NT2/D1 (cell line): ENCODE data around the gene PARVA.

Experiments
- DNase-seq: peaks from one replicate; pipeline ENCODE4 v3.0.0-alpha.2; 2011; ENCODE audit warnings: low read depth, low spot score
- H3K27me3 ChIP-seq: 2 replicates; pipeline ENCODE4 v1.6.0; 2011; ENCODE audit warnings: mild to moderate bottlenecking; ENCODE audit not compliant: insufficient read length, insufficient read depth
- H3K36me3 ChIP-seq: 2 replicates; pipeline ENCODE4 v1.6.1; 2011; ENCODE audit warnings: mild to moderate bottlenecking, low read length, mixed read lengths; ENCODE audit not compliant: insufficient read depth, insufficient read length
- H3K4me1 ChIP-seq: 2 replicates; pipeline ENCODE4 v1.5.1; 2011; ENCODE audit not compliant: insufficient read depth, insufficient read length
- H3K4me3 ChIP-seq: 2 replicates; pipeline ENCODE4 v1.5.1; 2011; ENCODE audit warnings: low read depth; ENCODE audit not compliant: insufficient read length
- H3K9ac ChIP-seq: 2 replicates; pipeline ENCODE4 v1.6.0; 2011; ENCODE audit warnings: low read depth; ENCODE audit not compliant: insufficient read length
- H3K9me3 ChIP-seq: 2 replicates; pipeline ENCODE4 v1.5.1; 2011; ENCODE audit warnings: mild to moderate bottlenecking, low read length; ENCODE audit not compliant: insufficient read depth
- SUZ12 ChIP-seq: IDR thresholded peaks from 2 replicates; pipeline ENCODE4 v1.6.1; 2011; ENCODE audit not compliant: insufficient read length, insufficient read depth; ENCODE audit errors: extremely low read depth
- YY1 ChIP-seq: IDR thresholded peaks from 2 replicates; pipeline ENCODE4 v1.6.1; 2011; ENCODE audit not compliant: insufficient read length, insufficient read depth
- ZNF274 ChIP-seq: IDR thresholded peaks from 2 replicates; pipeline ENCODE4 v1.6.1; 2011; ENCODE audit warnings: mild to moderate bottlenecking, low read depth, low read length

PARVA gene

DNA sequence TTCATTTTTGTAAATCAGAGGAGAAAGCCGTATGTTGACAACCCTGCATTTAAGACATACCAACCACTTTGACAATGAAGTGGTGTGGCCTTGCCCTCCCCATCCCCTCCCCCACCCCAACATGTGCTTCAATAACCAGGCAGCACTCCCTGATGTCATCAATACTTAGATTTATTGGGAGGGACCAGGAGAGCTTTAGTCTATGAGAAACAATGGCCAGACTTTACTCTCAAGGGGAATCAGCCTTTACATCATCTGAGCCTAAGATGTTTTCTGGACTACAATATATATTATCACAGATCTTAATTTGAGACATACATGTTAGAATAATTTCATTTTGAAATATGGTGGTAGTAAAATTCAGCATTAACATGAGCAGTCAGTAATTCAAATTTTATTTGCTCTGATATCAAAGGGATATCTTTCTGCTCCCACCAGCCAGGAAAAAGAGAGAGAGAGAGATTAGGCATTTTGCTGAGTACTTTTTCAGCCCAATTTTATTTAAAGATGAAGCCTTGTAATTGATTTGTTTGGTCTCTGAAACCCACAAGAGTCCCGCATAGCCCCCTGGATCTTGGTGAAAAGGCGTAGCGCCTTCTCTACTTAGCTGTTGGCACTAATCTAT, 38.1 kb downstream of the PARVA start:
- no peak overlapping the region for H3K4me3 ChIP-seq
- H3K36me3 ChIP-seq, result no peaks in the 10 kb centered on the region
- TF ChIP-seq SUZ12 (no peak), ZNF274 (no peak), YY1 (no peak)
- H3K27me3 ChIP-seq, result no peaks in the 10 kb centered on the region
- H3K9ac ChIP-seq, result no peak overlapping the region
- no peak for DNase-seq
- H3K4me1 ChIP-seq, result peaks cover 6% of the 10 kb centered on the region
- H3K9me3 ChIP-seq, result no peaks in the 10 kb centered on the region; the same call in 1 of the 2 replicates

DNA sequence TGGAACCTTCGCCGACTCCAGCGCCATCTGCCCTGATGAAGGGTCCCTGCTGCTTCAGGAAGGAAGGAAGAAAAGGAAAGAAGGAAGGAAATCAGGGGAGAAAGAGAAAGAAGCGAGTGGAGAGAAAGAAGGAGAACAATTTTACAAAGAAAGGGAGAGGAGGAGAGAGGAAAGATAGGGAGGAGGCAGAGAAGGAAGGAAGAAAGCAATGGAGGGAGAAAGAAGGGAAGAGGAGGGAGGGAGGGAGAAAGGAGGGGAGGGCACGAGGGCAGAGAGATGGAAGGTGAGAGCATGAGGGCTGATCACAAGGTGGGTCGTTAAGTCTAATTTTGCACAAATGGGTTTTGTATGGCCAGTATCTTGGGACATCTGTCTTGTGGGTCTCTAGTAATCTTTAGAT, 39.2 kb downstream of the PARVA start:
- H3K9me3 ChIP-seq, result no peaks in the 10 kb centered on the region; the same call in 1 of the 2 replicates
- H3K27me3 ChIP-seq, result no peaks in the 10 kb centered on the region
- H3K36me3 ChIP-seq, result no peaks in the 10 kb centered on the region
- H3K9ac ChIP-seq, result no peak overlapping the region
- peaks cover 4% of the 10 kb centered on the region for H3K4me1 ChIP-seq
- DNase-seq, result no peak
- TF ChIP-seq ZNF274, result no peak
- TF ChIP-seq SUZ12, result no peak
- no peak for TF ChIP-seq YY1
- no peak overlapping the region for H3K4me3 ChIP-seq

DNA sequence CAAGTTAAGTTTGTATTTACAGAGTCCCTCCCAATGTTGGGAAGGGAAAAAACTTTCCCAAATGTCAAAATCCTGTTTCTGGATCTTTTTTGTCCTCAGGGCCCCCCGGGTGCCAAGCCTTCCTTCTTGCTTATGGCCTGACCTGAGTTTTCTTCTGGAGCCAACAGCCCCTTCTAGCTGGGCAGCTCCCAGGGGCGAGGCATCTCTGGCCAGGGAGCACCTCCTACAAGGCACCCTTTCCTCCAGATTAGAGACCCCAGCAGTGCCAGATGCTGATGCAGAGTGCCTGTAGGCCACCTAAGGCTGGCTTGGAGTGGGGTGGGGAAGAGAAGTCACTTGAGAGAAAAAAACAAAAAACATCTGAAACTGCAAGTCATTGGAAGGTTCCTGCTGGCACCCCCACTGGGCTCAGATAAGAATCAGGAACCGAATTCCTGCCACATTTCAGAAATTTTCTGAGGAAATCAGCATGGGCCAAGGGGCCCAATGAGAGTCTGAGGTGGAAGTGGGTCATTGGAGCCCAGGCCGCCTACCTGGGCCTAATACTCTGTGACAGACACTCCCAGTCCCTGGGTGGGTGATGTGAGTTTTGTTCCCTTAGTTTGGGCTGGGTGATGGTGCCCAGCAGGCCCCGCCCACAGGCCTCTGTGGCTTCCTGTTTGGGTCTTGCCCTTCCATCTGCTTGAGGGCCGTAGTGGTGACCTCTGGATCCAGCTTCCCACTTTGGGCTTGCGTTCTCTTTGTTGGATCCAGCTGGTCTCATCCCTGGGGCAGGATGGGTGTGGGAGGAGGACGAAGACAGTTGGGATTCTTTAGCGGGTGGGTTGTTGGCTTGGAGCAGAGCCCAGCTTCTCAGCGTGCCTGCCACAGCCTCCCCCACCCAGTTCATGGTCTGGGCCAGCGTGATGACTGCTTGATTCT, 40.6 kb downstream of the PARVA start:
- Histone ChIP-seq H3K9ac (no peak overlapping the region), H3K36me3 (no peaks in the 10 kb centered on the region), H3K4me3 (no peak overlapping the region), H3K4me1 (peaks cover 4% of the 10 kb centered on the region), H3K9me3 (no peaks in the 10 kb centered on the region; the same call in 1 of the 2 replicates), H3K27me3 (no peaks in the 10 kb centered on the region)
- no peak for TF ChIP-seq YY1
- no peak for TF ChIP-seq ZNF274
- TF ChIP-seq SUZ12, result no peak
- no peak for DNase-seq

DNA sequence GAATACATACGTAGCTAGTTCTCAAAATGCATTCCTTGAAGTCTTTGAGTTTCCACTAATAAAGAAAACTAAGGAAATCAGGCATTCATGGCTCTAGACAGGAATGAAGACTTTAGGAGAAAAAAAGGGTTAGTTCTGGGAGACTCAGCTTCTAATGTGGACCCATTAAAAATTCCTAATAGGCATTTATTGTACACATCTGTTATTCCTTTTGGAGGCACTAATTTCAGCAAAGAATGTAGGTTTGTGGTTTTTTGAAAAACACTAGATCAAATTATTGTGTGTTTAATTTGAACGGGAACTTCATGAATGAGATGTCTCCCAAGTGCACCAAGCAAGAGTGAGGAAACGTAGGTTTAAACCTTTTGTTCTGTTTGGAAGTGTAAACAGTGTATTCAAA, 42.7 kb downstream of the PARVA start:
- H3K36me3 ChIP-seq, result no peaks in the 10 kb centered on the region
- DNase-seq, result no peak
- TF ChIP-seq ZNF274 (no peak), SUZ12 (no peak)

DNA sequence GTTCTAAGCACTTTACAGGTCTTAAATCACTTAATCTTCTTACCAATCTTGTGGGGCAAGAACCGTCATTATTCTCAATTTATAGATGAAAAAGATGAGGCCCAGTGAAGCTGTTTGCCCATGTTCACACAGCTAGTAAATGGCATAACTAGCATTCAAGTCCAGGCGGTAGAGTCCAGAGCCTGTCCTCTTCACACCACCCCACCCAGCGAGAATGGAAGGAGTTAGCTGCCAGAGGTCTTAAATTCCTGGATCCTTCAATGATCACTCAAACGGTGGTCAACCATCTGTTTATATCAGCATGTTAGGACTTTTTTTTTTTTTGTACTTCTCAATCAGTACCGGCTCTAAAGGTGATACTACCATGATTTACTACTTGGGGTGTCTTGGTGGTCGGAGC, 43.3 kb downstream of the PARVA start:
- Histone ChIP-seq H3K9me3 (no peaks in the 10 kb centered on the region), H3K27me3 (no peaks in the 10 kb centered on the region), H3K9ac (no peak overlapping the region), H3K4me1 (peaks cover 4% of the 10 kb centered on the region), H3K36me3 (no peaks in the 10 kb centered on the region), H3K4me3 (no peak overlapping the region)
- no peak for DNase-seq
- TF ChIP-seq ZNF274 (no peak), SUZ12 (no peak), YY1 (no peak)

More for the DNA sequence above, 42.7 kb downstream of the PARVA start:
- peaks cover 4% of the 10 kb centered on the region for H3K4me1 ChIP-seq
- no peaks in the 10 kb centered on the region for H3K9me3 ChIP-seq
- H3K9ac ChIP-seq, result no peak overlapping the region
- H3K4me3 ChIP-seq, result no peak overlapping the region
- no peaks in the 10 kb centered on the region for H3K27me3 ChIP-seq

DNA sequence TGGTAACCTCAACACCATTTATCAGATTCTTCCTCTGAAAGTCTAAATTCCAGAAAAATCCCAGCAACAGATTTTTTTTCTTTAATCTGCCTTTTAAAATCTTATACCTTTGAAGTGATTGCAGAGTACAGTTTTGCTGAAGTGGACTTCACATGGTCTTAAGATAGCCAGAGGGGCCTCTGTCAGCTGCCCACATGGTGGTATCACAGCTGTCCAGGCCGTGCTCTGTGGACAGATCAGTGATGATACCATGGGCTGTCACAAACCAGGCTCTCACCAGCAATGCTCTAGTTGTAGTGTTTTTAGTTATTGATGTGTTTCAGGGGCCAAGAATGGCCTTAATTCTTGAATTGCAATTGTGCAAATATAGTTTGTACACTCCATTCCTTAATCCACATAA, 44.0 kb downstream of the PARVA start:
- H3K27me3 ChIP-seq, result no peaks in the 10 kb centered on the region
- no peaks in the 10 kb centered on the region for H3K9me3 ChIP-seq
- H3K4me3 ChIP-seq, result no peak overlapping the region
- H3K4me1 ChIP-seq, result peaks cover 4% of the 10 kb centered on the region
- no peak for TF ChIP-seq SUZ12
- no peak for TF ChIP-seq YY1
- no peak for TF ChIP-seq ZNF274
- DNase-seq, result no peak
- no peaks in the 10 kb centered on the region for H3K36me3 ChIP-seq
- H3K9ac ChIP-seq, result no peak overlapping the region

DNA sequence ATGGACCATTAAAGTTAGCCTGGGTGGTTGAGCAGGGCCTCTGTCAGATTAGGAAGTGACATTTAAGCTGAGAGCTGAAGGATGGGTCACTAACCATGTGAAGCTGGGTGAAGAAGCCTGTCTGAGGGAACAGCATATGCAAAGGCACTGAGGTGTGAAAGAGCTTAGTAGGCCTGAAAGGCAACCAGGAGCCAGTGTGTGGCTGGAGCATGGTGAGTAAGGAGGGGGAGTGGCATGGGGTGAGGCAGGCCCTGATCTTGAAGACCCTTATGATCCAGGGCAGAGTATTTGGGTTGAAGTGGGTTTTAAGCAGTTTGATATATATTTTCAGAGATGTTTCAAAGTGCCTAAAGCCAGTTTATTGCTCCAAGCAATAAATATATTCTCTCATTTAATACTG, 48.8 kb downstream of the PARVA start:
- H3K36me3 ChIP-seq, result no peaks in the 10 kb centered on the region
- H3K4me3 ChIP-seq, result no peak overlapping the region
- H3K4me1 ChIP-seq, result peaks cover 2% of the 10 kb centered on the region
- no peaks in the 10 kb centered on the region for H3K27me3 ChIP-seq
- no peaks in the 10 kb centered on the region for H3K9me3 ChIP-seq
- H3K9ac ChIP-seq, result no peak overlapping the region
- DNase-seq, result no peak
- TF ChIP-seq ZNF274, result no peak
